HT1080 (cell line): ENCODE results near the gene FIGLA. TPM values are rescaled to one million over a fixed set of nuclear protein-coding genes. Genes with fewer than 3 reads are reported as not detected.

ENCODE experiments used
- DNase-seq: peaks from one replicate; pipeline ENCODE4 v3.0.0-alpha.2; 2015; ENCODE audit warnings: low read depth
- polyA plus RNA-seq, 2 experiments: library from polyadenylated mRNA; depleted of rRNA; stranded (reverse); fragments of >200 nt; gene quantifications; 2 replicates each; pipeline ENCODE4 v1.2.3, GENCODE V29; 2015
- total RNA-seq: library from RNA; depleted of rRNA; stranded (reverse); fragments of >200 nt; shearing (Covaris generic); gene quantifications from 2 replicates; pipeline ENCODE4 v1.2.3, GENCODE V29; 2014; rRNA removed

The FIGLA gene
- not detected in 2 replicates for total RNA-seq
- not detected in 2 replicates for polyA plus RNA-seq (2015; cell fraction: cytosol; rRNA removed)
- polyA plus RNA-seq (2015; cell fraction: nucleus; rRNA removed): not detected in 2 replicates

DNA sequence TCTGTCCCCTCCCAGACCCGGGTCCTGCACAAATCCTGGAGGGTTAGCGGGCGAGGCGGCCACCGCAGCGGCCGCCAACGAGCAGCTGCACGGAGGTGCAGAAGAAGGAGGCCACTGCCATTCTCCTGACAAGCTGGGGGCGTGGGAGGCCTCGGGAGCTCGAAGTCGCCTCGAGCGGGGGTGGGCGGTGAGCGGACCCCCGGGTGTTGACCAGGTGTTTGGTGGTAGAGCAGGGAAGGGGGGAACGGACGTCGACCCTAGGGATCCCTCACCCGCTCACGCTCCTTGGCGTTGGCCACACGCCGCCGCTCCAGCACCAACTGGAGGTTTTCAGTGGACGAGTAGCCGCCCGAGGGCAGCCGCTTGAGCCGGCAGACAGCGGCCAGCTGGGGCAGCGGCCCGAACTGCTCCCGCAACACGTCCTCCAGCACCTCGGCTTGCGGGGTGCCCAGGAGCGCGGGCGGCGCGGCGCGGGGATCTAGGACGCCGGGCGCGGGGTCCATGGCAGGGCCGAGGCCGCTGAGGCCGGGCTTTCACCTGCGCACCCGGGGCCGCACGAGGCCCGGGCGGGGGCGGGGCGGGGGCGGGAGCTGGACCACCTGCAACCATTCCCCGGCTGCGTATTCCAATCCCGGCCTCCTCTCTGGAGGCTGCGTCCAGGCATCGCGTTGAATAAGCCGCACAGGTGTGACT, at the start of gene FIGLA:
TSS of gene FIGLA (minus strand) at position 508 of the 693 bp plus-strand sequence. CDS start at position 503, 5 bp downstream.
- no peak for DNase-seq

GRCh38 chr2:70837980-70838925, 47.8 kb upstream of the FIGLA start:
- DNase-seq: no peak

DNA sequence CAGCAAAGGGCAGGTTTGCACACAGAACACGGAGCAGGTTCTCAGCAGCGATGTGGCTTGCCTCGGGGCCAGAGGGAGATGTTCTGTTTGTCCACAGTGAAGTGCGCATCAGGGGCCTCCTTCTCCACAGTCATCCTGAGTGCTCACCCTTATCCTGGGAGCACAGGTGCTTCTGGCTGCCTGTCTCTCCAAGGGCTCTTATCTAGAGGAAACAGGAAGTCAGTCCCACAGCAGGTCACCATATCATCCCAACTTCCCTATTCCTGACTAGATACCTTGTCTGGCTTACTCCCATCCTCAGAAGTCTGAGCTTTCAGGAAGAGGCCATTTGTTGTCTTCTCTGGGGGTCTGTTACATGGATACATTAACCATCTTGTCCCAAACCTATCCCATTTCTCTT, 45.2 kb upstream of the FIGLA start, which contains the start of gene CD207:
TSS of gene CD207 (minus strand) at position 174 of the 400 bp plus-strand sequence. CDS start at position 134, 40 bp downstream.
- DNase-seq: no peak

DNA sequence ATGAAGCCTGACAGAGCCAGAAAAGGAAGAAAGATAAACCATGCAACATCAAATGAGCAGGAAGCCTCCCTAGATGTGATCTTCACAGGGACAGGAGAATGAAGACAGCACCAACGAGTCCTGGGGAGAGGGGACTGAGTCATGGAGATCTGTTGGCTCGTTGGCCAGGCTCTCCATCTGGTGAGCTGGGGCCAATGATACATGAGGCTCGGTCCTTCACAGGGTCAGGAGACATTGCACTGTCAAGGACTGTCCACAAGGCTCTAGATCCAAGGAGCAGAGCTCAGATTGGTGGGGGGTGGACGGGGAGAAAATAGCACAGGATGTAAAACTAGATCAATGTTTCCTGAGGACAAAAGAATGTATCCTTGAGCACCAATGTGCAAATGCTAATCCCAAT, 44.4 kb upstream of the FIGLA start:
- no peak for DNase-seq

- no peak for DNase-seq
Measured at GRCh38 chr2:70834106-70834505, 43.7 kb upstream of the FIGLA start.

- DNase-seq: no peak
Measured at GRCh38 chr2:70833246-70833645, 42.8 kb upstream of the FIGLA start.

DNA sequence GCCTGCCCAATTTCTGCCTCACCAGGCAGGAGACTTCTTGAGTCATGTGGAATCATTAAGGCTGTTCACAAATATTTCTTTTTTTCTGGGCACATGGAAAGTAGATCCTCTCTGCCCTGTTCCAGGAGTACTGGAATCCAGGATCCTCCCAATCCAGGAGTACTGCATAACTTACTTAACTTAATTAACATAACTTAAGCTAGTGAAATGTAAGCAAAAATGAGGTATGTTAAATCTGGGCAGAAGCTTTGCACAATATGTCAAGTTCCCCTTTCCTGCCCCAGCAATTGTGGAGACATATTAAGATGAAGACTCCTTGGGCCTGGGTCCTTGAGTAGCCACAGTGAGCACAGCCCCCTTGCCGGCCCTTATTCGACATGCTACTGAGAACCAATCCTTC, 41.9 kb upstream of the FIGLA start:
- DNase-seq: no peak

DNA sequence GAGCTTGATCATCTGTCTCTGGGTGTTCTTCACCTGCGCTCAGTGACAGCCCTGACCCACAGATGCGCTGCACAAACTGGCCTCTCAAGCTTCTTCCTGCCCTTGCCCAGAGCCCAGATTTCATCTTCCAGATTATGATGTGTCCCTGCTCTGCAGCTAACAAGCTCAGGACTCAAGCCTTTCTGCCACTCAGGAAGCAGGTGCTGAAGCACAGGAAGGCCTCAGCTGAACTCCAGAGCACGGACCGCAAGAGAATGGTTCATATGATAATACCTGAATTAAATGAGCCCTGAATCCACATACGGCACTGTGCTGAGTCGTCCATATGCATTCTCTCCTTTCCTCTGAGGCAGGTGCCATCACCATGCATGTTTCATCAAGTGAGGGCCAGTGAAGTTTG, 41.4 kb upstream of the FIGLA start:
- DNase-seq: no peak

DNA sequence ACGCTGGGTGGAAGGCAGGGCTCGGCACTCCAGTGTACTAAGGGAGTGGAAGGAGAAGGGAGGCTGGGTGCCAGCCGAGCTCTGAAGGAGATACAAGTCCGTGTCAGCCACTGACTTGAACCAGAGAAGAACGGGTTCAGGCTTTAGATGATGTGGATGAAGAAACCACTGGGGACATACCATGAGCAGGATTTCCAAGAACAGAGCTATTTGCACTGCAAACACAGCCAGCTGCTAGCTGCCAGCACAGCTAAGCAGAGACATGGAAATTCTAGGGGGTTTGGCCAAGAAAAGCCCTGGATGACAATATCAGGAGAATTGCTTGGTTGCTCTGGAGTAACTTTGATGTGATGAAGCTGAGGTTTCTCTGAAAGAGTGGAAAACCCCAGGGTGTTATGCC, 39.9 kb upstream of the FIGLA start:
- DNase-seq: no peak

GRCh38 chr2:70829916-70830315, 39.5 kb upstream of the FIGLA start:
- DNase-seq: no peak

- DNase-seq: peak; percentile 85
Measured at GRCh38 chr2:70828914-70829824, 38.7 kb upstream of the FIGLA start.

- DNase-seq: no peak
Measured at GRCh38 chr2:70828115-70828514, 37.7 kb upstream of the FIGLA start.

DNA sequence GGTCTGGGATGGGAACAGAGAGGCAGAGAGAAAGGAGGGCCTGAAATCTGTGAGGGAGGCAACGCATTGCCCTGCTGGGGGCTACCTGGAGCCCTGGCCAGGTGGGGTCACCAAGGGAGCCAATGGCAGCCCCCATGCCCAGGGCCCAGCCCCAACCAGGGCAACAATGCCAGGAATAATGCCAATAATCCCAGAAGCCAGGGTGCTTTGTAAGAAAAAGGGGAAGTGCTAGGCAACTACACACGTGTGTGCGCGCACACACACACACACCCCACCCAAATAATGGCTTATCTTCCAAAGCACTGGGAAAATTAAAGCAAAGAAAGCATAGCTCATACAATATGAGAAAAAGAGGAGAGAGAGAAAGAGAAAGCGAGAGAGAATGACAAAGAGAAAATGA, 36.9 kb upstream of the FIGLA start:
- no peak for DNase-seq

GRCh38 chr2:70826696-70827350, 36.4 kb upstream of the FIGLA start:
- no peak for DNase-seq

DNA sequence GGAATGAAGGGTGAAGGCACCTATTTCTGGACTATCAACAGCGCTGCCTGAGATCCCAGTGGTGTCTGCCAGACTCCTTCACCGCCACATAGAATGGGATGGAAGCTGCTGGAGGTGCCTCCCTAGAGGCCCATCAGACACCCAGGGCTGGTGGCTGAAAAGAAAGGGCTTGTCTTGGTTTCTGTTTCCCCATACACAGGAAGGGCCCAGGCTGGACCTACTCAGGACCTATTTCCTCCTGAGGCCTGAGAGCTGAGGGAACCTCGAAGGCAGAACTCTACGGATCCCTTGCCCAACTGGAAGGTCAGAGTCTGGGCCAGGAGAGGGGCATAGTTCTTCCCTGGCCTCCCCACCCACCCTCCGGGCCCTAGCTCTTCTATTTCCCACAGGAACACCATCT, 32.8 kb upstream of the FIGLA start:
- no peak for DNase-seq

- no peak for DNase-seq
Measured at GRCh38 chr2:70822843-70823242, 32.4 kb upstream of the FIGLA start.

GRCh38 chr2:70820499-70820898, 30.1 kb upstream of the FIGLA start, which contains the start of gene CLEC4F:
CLEC4F (minus strand) TSS chr2:70820599; CDS start chr2:70820523, 76 bp downstream.
- DNase-seq: no peak

- no peak for DNase-seq
Measured at GRCh38 chr2:70817284-70817954, 27.0 kb upstream of the FIGLA start.

DNA sequence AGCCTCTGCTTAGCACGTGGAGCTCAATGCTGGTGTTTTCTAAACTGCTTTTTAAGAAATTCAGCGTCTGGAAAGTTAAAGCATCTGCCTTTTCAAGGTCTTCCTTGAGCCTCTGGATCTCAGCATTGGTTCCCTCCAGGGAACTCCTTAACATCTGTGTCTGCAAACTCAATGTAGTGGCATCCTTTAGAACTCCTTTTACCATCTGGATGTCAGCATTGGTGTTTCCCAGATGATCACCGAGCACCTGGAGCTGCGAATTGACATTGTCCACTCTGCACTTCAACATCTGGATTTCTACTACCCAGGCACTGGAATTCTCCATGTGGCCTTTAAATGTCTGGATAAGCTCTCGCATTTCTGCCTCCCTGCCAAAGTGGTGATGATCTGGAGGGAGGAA, 26.3 kb upstream of the FIGLA start:
- no peak for DNase-seq
